Measurements from ENCODE around the gene LRFN2. TPM values are rescaled to one million over a fixed set of nuclear protein-coding genes. Genes with fewer than 3 reads are reported as not detected.

LRFN2 gene
- total RNA-seq, 1 donor, result not detected

- Histone ChIP-seq H3K36me3 (ENCODE audit: insufficient read depth, low read length) (no peaks in the 10 kb centered on the region), H3K27me3 (ENCODE audit: insufficient read depth, low read length) (no peaks in the 10 kb centered on the region), H3K4me2 (ENCODE audit: insufficient read depth, low read length) (no peak overlapping the region), H3K4me3 (ENCODE audit: insufficient read depth, low read length) (no peak overlapping the region), H3K9me3 (ENCODE audit: low read depth, low read length) (no peaks in the 10 kb centered on the region), H3K4me1 (ENCODE audit: insufficient read depth, low read length) (no peaks in the 10 kb centered on the region), H3K27ac (ENCODE audit: low read depth, low read length) (no peak overlapping the region), H3K79me2 (ENCODE audit: insufficient read depth, low read length) (no peaks in the 10 kb centered on the region), H4K20me1 (ENCODE audit: insufficient read depth, low read length) (no peaks in the 10 kb centered on the region), H2AFZ (ENCODE audit: low read length) (no peak overlapping the region)
- no peak for TF ChIP-seq CTCF (IDR thresholded peaks at IDR 0.05; ENCODE audit: extremely low read depth, low read depth, low read length)
- DNase-seq (ENCODE audit: insufficient read length, low spot score, missing footprints), result peak; percentile 43
These were observed 239.6 kb downstream of the LRFN2 start for GRCh38 chr6:40347571-40348011.

GRCh38 chr6:40346246-40346645, 240.9 kb downstream of the LRFN2 start:
- no peak for DNase-seq (ENCODE audit: insufficient read length, low spot score, missing footprints)
- Histone ChIP-seq H3K36me3 (ENCODE audit: insufficient read depth, low read length) (no peaks in the 10 kb centered on the region), H3K4me3 (ENCODE audit: insufficient read depth, low read length) (no peak overlapping the region), H4K20me1 (ENCODE audit: insufficient read depth, low read length) (no peaks in the 10 kb centered on the region), H3K9me3 (ENCODE audit: low read depth, low read length) (no peaks in the 10 kb centered on the region), H3K27ac (ENCODE audit: low read depth, low read length) (no peak overlapping the region), H2AFZ (ENCODE audit: low read length) (no peak overlapping the region), H3K79me2 (ENCODE audit: insufficient read depth, low read length) (no peaks in the 10 kb centered on the region), H3K27me3 (ENCODE audit: insufficient read depth, low read length) (no peaks in the 10 kb centered on the region), H3K4me1 (ENCODE audit: insufficient read depth, low read length) (no peaks in the 10 kb centered on the region), H3K4me2 (ENCODE audit: insufficient read depth, low read length) (no peak overlapping the region)
- TF ChIP-seq CTCF (IDR thresholded peaks at IDR 0.05; ENCODE audit: extremely low read depth, low read depth, low read length), result no peak

- Histone ChIP-seq H2AFZ (ENCODE audit: low read length) (no peak overlapping the region), H3K4me1 (ENCODE audit: insufficient read depth, low read length) (no peaks in the 10 kb centered on the region), H3K27me3 (ENCODE audit: insufficient read depth, low read length) (no peaks in the 10 kb centered on the region), H4K20me1 (ENCODE audit: insufficient read depth, low read length) (no peaks in the 10 kb centered on the region), H3K4me3 (ENCODE audit: insufficient read depth, low read length) (no peak overlapping the region), H3K79me2 (ENCODE audit: insufficient read depth, low read length) (no peaks in the 10 kb centered on the region), H3K9me3 (ENCODE audit: low read depth, low read length) (no peaks in the 10 kb centered on the region), H3K4me2 (ENCODE audit: insufficient read depth, low read length) (no peak overlapping the region), H3K36me3 (ENCODE audit: insufficient read depth, low read length) (no peaks in the 10 kb centered on the region), H3K27ac (ENCODE audit: low read depth, low read length) (no peak overlapping the region)
- TF ChIP-seq CTCF (IDR thresholded peaks at IDR 0.05; ENCODE audit: extremely low read depth, low read depth, low read length), result no peak
- peak; percentile 15 for DNase-seq (ENCODE audit: insufficient read length, low spot score, missing footprints)
These were observed 242.5 kb downstream of the LRFN2 start for GRCh38 chr6:40344566-40345167.

GRCh38 chr6:40343877-40344565, 243.1 kb downstream of the LRFN2 start:
- Histone ChIP-seq H3K9me3 (ENCODE audit: low read depth, low read length) (no peaks in the 10 kb centered on the region), H3K4me3 (ENCODE audit: insufficient read depth, low read length) (no peak overlapping the region), H3K4me1 (ENCODE audit: insufficient read depth, low read length) (no peaks in the 10 kb centered on the region), H4K20me1 (ENCODE audit: insufficient read depth, low read length) (no peaks in the 10 kb centered on the region), H3K27me3 (ENCODE audit: insufficient read depth, low read length) (no peaks in the 10 kb centered on the region), H3K27ac (ENCODE audit: low read depth, low read length) (no peak overlapping the region), H2AFZ (ENCODE audit: low read length) (no peak overlapping the region), H3K36me3 (ENCODE audit: insufficient read depth, low read length) (no peaks in the 10 kb centered on the region), H3K79me2 (ENCODE audit: insufficient read depth, low read length) (no peaks in the 10 kb centered on the region), H3K4me2 (ENCODE audit: insufficient read depth, low read length) (no peak overlapping the region)
- TF ChIP-seq CTCF (IDR thresholded peaks at IDR 0.05; ENCODE audit: extremely low read depth, low read depth, low read length), result no peak
- DNase-seq (ENCODE audit: insufficient read length, low spot score, missing footprints), result peak; percentile 75

Measured in osteoblast (primary cell).